Measurements from ENCODE around the gene LEMD2.

LEMD2 gene

GRCh38 chr6:33744001-33744848 is 44.7 kb downstream of the LEMD2 start:
- TF ChIP-seq CTCF (IDR thresholded peaks at IDR 0.05; ENCODE audit: poor library complexity, severe bottlenecking) = peak; percentile 95
- Histone ChIP-seq H3K27ac (ENCODE audit: poor library complexity, severe bottlenecking) (peak overlapping the region; percentile 39), H3K9me3 (ENCODE audit: severe bottlenecking) (no peaks in the 10 kb centered on the region), H3K4me3 (ENCODE audit: severe bottlenecking) (no peak overlapping the region), H3K4me1 (ENCODE audit: insufficient read depth, poor library complexity, severe bottlenecking) (peaks cover 30% of the 10 kb centered on the region), H3K36me3 (ENCODE audit: low read depth) (no peaks in the 10 kb centered on the region), H3K27me3 (ENCODE audit: insufficient read depth, poor library complexity, severe bottlenecking) (no peaks in the 10 kb centered on the region)
- DNase-seq (ENCODE audit: low spot score) (no peak), ATAC-seq (ENCODE audit: low read depth) (peak; percentile 92)

GRCh38 chr6:33742837-33743236 is 46.1 kb downstream of the LEMD2 start:
- Histone ChIP-seq H3K27me3 (ENCODE audit: insufficient read depth, poor library complexity, severe bottlenecking) (no peaks in the 10 kb centered on the region), H3K27ac (ENCODE audit: poor library complexity, severe bottlenecking) (no peak overlapping the region), H3K4me3 (ENCODE audit: severe bottlenecking) (no peak overlapping the region), H3K36me3 (ENCODE audit: low read depth) (no peaks in the 10 kb centered on the region), H3K9me3 (ENCODE audit: severe bottlenecking) (no peaks in the 10 kb centered on the region), H3K4me1 (ENCODE audit: insufficient read depth, poor library complexity, severe bottlenecking) (peaks cover 30% of the 10 kb centered on the region)
- no peak for ATAC-seq (ENCODE audit: low read depth)
- no peak for DNase-seq (ENCODE audit: low spot score)
- no peak for TF ChIP-seq CTCF (IDR thresholded peaks at IDR 0.05; ENCODE audit: poor library complexity, severe bottlenecking)

- TF ChIP-seq CTCF (IDR thresholded peaks at IDR 0.05; ENCODE audit: poor library complexity, severe bottlenecking) = no peak
- H3K4me1 ChIP-seq (ENCODE audit: insufficient read depth, poor library complexity, severe bottlenecking) = peaks cover 30% of the 10 kb centered on the region
- no peaks in the 10 kb centered on the region for H3K27me3 ChIP-seq (ENCODE audit: insufficient read depth, poor library complexity, severe bottlenecking)
- H3K9me3 ChIP-seq (ENCODE audit: severe bottlenecking) = no peaks in the 10 kb centered on the region
- H3K4me3 ChIP-seq (ENCODE audit: severe bottlenecking) = no peak overlapping the region
- H3K36me3 ChIP-seq (ENCODE audit: low read depth) = no peaks in the 10 kb centered on the region
- no peak overlapping the region for H3K27ac ChIP-seq (ENCODE audit: poor library complexity, severe bottlenecking)
- no peak for DNase-seq (ENCODE audit: low spot score)
- no peak for ATAC-seq (ENCODE audit: low read depth)
Measured at GRCh38 chr6:33742092-33742491, 46.8 kb downstream of the LEMD2 start.

GRCh38 chr6:33740794-33741193 is 48.1 kb downstream of the LEMD2 start:
- TF ChIP-seq CTCF (IDR thresholded peaks at IDR 0.05; ENCODE audit: poor library complexity, severe bottlenecking) = no peak
- no peak for DNase-seq (ENCODE audit: low spot score)

GRCh38 chr6:33740204-33740608 is 48.7 kb downstream of the LEMD2 start:
- Histone ChIP-seq H3K27me3 (ENCODE audit: insufficient read depth, poor library complexity, severe bottlenecking) (no peaks in the 10 kb centered on the region), H3K9me3 (ENCODE audit: severe bottlenecking) (no peaks in the 10 kb centered on the region), H3K27ac (ENCODE audit: poor library complexity, severe bottlenecking) (no peak overlapping the region), H3K36me3 (ENCODE audit: low read depth) (no peaks in the 10 kb centered on the region), H3K4me3 (ENCODE audit: severe bottlenecking) (no peak overlapping the region), H3K4me1 (ENCODE audit: insufficient read depth, poor library complexity, severe bottlenecking) (peaks cover 15% of the 10 kb centered on the region)
- TF ChIP-seq CTCF (IDR thresholded peaks at IDR 0.05; ENCODE audit: poor library complexity, severe bottlenecking) = no peak
- ATAC-seq (ENCODE audit: low read depth) (no peak), DNase-seq (ENCODE audit: low spot score) (no peak)

More at GRCh38 chr6:33740794-33741193, 48.1 kb downstream of the LEMD2 start:
- no peak for ATAC-seq (ENCODE audit: low read depth)
- H3K9me3 ChIP-seq (ENCODE audit: severe bottlenecking) = no peaks in the 10 kb centered on the region
- peaks cover 20% of the 10 kb centered on the region for H3K4me1 ChIP-seq (ENCODE audit: insufficient read depth, poor library complexity, severe bottlenecking)
- no peak overlapping the region for H3K27ac ChIP-seq (ENCODE audit: poor library complexity, severe bottlenecking)
- H3K36me3 ChIP-seq (ENCODE audit: low read depth) = no peaks in the 10 kb centered on the region
- H3K27me3 ChIP-seq (ENCODE audit: insufficient read depth, poor library complexity, severe bottlenecking) = no peaks in the 10 kb centered on the region
- no peak overlapping the region for H3K4me3 ChIP-seq (ENCODE audit: severe bottlenecking)
